ENCODE measurements around the gene BANP.

GRCh38 chr16:87948735-87949070 lies 2.5 kb upstream of the BANP start:
- TF ChIP-seq CTCF (conservative IDR thresholded peaks at IDR 0.05) (no peak), ZFX (IDR thresholded peaks at IDR 0.05) (no peak)

All from C4-2B (cell line).